DMS53 treated with DMSO at 0.1 percent for 48 hours (cell line): ENCODE data around the gene PANK2.
"Not testable (repeated sequence)": the region's sequence is repeated elsewhere in the genome, so short reads cannot be mapped to it uniquely, and the experiment has no call there.

ENCODE experiments used
- DNase-seq: peaks from one replicate; lab custom pipeline; 2025; ENCODE audit not compliant: unreplicated experiment; lab: John Stamatoyannopoulos, UW

The PANK2 gene

DNA sequence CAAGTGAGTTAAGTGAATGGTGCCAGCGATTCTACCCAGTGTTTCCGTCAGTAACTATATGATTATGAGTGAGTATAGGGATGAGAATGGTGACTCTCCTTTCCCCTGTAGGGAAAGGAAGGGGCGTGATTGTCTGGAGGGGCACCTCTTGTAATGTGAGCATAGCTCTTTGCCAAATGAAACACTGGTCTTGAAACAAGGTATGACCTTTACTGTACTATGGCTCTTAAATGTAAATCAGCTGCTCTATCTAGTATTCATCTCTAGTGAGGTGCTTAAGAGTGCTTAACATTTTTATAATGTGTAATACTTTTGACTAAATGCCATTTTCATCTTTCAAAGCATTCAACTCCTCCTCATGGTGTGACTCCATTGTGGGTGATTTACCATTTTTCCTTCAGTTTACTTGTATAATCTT is 11.0 kb downstream of the PANK2 start:
- no peak for DNase-seq

DNA sequence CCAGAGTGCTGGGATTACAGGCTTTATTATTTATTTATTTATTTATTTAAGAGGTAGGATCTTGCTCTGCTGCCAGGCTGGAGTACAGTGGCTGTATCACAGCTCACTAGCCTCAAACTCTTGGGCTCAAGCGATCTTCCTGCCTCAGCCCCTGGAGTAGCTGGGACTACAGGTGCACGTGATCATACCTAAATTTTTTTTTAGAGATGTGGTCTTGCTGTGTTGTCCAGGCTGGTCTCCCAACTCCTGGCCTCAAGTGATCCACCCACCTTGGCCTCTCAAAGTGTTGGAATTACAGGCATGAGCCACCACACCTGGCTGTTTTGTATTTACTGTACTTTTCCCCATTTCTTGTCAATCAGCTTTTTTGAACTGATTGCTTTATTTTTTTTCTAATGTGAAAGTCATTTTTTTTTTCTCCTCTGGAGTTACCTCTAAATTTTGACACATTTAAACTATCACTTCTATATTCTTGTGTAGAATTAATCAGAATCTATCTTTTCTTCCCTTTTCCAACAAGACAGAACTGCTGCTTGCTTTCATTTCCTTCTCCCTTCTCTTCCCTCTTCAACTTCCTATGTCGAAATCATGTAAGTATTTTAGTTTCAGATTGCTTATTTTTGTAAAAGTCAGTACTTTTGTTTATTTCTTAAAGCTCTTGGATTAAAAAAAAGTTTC is 12.0 kb downstream of the PANK2 start:
- DNase-seq, result no peak

DNA sequence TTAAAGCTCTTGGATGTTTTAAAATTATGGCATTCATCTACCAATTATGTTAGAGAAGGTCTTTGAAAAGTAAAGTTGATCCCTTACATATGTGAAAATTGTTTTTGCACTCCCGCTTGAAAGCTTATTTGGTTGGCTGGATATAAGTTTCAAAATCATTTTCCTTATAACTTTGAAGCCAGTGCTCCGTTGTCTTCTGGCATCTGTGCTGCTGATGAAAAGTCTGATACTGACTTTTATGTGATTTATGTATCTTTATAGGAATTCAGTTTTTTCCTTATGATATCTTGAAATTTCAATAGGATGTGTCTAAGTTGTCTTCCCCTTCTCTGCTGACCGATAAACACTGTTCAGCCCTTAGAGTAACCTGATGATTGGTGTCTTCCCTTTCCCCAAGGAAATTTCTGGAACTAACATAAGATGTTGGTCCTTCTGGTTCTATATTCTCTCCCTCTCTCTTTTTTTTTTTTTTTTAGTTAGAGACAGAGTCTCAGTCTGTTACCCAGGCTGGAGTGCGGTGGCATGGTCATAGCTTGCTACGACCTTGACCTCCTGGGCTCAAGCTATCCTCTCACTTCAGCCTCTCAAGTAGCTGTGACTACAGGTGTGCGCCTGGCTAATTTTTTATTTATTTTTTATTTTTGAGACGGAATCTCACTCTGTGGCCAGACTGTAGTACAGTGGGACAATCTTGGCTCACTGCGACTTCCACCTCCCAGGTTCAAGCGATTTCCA is 12.7 kb downstream of the PANK2 start:
- no peak for DNase-seq

DNA sequence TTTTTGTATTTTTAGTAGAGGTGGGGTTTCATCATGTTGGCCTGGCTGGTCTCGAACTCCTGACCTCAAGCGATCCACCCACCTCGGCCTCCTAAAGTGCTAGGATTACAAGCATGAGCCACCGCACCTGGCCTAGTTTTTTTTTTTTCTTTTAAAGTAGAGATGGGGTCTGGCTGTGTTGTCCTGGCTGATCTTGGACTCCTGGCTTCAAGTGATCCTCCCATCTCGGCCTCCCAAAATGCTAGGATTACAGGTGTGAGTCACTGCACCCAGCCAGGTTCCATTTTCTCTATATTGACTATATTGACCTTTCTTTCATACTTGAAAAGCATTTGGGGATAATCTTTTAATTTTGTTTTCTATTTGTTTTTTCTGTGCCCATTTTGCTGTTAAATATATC is 13.3 kb downstream of the PANK2 start:
- DNase-seq, result no peak

DNA sequence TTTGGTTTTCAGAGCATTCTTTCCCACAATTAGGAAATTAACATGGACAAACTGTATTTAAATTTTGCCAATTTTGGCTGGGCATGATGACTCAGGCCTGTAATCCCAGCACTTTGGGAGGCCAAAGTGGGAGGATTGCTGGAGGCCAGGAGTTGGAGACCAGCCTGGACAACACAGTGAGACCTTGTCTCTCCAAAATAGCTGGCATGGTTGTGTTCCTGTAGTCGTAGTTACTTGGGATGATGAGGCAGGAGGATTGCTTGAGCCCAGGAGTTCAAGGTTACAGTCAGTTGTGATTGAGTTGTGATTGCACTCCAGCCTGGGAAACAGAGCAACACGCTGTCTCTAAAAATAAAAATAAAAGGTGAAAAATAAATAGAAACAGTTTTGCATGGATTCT is 15.0 kb downstream of the PANK2 start:
- DNase-seq, result no peak

DNA sequence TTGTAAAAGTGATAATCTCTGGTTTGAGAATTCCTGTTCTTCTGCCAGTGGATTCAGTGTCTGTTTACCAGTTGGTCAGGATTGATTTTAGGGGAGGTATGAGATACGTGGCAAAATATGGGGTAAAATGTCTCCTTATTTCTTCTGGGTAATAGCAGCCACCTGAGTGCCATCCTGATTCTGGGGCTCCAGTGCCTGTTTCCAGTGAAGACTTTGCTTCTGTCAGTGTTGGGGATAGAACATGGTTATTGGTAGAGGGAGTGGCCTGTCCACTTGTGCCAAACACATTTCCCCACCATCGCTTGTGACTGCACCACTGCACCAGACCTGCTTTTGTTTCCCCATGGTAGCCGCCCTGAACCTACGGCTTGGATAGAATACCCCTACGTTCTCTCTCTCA is 15.7 kb downstream of the PANK2 start:
- no peak for DNase-seq

DNA sequence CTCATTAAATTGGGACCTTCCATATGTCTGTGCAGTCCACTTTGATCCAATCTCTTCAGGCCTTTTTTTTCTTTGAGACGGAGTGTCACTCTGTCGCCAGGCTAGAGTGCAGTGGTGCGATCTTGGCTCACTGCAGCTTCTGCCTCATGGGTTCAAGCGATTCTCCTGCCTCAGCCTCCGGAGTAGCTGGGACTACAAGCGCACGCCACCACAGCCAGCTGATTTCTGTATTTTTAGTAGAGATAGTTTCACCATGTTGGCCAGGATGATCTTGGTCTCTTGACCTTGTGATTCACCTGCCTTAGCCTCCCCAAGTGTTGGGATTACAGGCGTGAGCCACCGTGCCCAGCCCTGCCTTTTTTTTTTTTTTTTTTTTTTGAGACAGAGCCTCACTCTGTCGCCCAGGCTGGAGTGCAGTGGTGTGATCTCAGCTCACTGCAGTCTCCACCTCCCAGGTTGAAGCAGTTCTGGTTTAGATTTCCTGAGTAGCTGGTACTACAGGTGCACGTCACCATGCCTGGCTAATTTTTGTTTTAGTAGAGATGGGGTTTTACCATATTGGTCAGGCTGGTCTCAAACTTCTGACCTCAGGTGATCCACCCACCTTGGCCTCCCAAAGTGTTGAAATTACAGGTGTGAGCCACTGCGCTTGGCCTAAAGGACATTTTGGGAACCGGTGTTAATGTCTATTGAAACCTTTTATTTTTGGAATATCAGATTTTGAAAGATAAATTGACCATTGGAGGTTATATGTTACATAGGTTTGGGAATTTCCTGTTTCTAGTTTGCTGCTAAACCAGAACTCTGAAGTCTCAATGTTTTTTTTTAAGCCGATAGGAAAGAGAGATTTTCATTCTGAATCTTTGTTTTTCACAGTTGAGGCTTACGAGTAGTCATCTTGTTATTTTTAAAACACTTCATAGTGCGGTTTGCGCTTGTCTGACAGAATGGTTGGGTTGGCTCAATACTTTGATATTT is 17.8 kb downstream of the PANK2 start:
- DNase-seq, result not testable (repeated sequence)

DNA sequence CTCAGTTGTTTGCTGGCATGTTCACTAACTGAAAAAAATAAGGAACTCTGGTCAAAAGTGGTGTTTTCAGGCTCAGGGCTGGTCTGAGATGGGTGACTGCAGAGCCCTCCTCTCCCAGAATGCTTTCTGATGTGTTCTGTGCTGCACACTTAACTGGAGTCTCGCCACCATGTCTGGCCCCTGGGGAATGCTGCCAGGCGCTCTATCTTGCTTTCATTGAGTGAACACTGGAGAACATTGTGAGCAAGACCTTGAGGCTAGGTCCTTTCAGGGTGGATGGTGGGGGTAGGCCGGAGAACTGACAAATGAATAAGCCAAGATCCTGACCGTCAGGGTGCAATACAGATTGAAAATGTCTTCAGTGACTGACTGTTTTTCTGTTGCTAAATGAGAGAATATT is 19.5 kb downstream of the PANK2 start:
- no peak for DNase-seq

DNA sequence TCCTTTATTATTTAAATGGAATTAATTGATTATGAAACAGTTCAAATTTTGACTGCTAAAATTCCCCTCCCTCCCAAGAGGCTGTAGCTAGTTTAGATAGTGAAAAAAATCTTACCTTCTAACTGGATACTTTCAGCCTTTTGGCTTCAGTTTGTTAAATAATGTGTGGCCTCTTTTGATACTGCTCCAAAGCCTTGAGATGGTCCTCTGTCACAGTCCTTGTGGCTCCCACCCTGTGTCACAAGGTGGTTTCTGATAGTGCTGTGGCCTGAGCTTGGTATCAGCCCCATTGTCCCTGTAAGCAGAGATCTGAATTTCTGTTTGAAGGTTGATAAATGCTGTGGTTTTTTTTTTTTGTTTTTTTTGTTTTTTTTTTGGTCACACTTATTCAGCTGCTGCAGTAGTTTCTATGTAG is 20.8 kb downstream of the PANK2 start:
- DNase-seq, result no peak

DNA sequence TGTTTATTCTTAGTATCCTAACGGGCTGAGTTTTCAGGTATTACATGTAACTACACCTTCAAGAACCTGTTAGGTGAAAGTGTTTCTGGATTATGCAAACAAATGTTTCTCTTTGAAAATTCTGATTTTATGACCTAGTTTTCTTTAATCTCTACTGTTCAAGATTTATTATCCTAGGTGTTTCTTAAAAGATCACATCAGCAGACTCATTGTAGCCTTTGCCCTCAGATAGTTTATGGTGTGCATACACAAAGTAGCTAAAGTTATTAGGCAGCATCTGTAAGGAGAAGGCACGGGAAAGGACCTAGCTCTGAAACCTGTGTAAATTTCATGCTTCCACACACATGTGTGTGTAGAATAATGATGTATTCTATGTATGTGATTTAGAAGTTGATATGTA is 21.7 kb downstream of the PANK2 start:
- no peak for DNase-seq

DNA sequence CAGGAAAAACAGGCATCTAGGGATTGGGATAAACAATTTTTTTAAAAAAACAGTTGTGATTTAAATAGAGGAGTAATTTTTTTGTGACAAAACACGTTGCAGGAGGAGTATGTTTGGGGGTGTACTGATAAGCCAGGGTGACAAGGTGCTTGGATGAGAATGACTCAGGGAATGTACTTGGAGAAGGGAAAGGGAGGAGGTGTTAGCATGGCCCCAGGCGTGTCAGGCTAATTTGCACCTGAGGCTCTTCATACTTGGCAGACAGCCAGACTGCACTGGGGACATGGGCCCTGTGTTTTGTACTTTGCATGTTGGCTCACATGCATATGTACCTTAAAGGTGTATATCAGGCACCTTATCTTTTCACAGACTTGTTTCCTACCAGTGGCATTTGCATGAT is 22.8 kb downstream of the PANK2 start:
- no peak for DNase-seq

DNA sequence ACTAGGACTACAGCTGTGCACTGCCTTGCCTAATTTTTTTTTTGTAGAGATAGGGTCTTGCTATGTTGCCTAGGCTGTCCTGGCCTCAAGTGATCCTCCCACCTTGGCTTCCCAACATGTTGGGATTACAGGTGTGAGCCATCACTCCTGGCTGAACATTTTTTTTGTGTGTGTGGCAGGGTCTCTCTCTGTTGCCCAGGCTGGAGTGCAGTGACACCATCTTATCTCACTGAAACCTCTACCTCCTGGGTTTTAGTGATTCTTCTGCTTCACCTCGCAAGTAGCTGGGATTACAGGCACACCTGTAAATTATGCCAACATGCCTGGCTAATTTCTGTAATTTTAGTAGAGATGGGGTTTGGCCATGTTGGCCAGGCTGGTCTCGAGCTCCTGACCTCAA is 25.3 kb downstream of the PANK2 start:
- DNase-seq, result no peak

DNA sequence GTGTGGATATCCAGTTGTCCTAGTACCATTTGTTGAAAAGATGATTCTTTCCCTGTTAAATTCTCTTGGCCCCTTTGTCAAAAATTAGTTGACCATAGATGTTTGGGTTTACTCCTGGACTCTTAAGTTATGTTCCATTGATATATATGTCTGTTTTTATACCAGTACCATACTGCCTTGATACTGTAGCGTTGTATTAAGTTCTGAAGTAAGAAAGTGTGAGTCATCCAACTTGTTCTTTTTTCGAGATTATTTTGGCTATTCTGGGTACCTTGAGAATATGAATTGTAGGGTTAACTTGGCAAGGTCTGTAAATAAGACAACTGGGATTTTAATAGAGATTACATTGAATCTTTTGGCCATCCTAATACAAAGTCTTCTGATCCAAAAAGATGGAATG is 26.5 kb downstream of the PANK2 start:
- no peak for DNase-seq

DNA sequence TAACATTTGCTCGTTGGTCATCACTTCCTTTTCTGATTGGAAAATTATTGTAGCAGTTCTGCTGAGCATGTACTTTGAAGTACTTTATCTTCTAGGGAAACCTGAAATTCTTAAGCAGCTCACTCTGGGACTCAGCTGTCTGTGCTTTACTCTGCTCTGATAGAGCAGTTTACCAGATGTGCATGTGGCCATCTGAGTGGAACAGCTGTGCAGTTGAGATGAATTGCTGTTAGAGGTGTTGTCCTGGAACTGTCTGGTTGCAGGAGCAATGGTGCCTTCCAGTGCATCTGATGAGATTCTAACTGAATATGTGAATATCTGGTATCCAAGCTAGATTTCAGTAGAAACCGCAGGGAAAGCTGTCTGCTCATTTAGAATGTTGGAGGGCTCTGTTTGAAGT is 27.2 kb downstream of the PANK2 start:
- DNase-seq, result no peak

DNA sequence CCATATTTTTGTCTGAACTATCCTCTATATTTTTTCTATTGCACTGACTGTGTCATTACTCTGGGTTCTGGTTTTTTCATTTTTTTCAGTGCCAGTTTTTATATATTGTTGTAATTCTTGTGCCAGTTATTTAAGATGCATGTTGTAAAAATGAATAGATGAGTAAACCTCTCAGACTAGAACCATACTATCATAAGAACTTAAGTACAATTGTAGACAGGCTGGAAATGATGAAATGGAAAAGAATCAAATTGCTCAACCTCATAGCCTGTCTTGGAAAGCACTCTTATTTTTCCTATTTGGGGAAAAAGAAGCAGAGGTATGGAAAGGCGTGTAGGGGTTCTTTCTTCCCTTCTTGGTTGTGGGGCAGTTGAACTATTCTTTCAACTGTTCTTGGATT is 30.2 kb downstream of the PANK2 start:
- no peak for DNase-seq

DNA sequence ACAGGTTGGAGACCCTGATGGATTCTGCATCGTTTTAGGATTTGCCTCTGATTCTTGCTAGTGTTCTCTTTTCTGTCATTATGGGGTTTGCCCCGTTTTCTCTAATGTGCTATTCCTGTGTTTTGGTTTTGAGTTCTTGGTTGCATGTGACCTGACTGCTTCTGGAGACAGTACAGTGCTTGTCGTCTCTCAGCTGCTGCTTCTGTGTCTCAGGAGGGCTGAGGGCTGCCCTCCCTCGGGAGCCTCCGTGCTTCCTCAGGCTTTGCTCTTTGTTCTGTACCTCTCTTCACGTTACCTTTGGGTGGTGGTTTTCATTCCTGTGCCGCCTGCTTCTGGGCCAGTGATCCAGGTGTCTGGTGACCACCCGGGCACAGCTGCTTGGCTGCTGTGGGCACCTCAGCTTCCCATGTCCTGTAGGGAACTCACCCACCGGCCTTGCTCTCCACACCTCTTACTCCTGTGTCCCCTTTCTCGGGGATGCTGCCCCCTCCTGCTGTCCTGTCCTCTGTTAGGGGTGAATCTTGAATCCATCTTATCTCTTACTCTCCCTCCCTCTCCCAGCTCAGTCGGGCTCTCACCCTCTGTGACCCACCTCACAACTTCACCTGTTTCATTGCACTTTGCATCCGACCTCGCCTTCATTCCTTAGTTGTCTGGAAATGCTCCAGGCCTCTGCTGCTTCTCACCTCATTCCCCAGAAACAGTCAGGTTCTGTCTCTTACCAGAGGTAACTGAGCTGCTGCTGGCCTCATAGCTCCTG is 33.2 kb downstream of the PANK2 start:
- no peak for DNase-seq

DNA sequence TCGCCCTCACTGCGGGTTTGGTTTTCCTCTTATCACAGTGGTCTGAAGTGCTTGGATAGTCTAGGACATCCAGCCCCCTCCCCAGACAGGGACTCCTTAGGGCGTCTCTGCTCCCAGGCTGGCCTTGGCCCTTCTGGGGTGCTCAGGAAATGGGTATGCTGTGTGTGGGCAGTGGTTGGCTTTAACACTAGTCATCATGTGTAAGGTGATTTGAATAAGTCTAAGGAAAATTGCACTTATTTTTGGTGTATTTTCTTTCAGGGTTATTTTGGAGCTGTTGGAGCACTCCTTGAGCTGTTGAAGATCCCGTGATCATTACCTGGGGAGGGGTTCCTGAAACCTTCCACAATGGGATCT is 33.8 kb downstream of the PANK2 start:
- DNase-seq, result no peak

DNA sequence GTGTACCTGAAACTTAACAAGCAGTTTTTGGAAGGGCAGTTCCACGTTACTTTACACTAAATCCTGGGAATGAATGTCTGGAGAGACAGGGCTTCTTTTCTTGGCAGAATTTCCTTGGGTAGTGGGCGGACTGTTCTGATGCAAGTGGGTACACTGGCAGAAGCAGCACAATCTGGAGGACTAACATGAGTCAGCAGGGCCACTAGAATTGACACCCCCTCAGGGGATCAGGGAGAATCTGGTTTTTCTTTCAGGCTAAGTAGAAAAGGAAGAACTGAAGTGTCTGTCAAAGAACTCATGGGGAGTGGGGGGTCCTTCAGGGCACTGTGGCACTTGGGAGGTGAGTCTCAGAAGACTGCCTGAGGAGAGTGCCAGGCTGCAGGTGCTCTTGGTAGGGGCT is 34.6 kb downstream of the PANK2 start:
- no peak for DNase-seq

DNA sequence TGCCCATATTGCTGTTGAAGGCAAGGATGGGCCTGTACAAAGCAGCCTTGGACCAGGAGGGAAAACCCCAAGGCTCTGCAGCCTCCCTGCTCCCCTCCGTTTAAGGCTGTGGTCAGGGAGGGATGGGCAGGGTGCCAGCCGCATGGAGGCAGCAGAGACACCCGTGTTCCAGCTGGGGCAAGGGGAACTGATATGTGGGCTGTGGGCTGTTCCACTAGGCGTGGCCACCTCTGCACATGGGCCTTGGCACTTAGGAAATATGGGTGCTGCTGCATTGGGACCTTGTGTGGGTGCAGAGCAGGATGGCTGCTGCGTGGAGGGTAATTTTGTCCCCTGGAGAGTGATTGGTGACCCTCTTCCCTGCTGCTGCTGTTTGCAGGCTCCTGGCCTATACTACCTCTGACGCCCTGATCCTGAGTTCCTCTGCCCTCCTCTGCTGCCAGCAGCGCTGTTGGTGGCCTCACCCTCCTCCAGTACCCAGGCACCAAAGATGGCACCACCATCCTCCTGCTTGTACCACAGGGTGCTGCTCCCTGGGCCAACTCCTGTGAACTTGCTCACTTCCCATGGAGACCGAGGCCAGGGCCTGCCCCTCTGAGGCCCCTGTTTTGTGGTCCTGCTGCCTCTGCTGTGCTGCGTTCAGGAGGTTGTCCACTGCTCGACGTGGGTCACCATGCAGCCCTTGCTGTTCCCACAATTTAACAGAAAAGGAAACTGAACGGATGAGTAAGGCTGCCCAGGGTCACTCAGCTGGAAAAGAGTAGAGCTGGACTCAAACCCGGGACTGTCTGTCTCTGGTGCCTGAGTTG is 35.3 kb downstream of the PANK2 start:
- no peak for DNase-seq

DNA sequence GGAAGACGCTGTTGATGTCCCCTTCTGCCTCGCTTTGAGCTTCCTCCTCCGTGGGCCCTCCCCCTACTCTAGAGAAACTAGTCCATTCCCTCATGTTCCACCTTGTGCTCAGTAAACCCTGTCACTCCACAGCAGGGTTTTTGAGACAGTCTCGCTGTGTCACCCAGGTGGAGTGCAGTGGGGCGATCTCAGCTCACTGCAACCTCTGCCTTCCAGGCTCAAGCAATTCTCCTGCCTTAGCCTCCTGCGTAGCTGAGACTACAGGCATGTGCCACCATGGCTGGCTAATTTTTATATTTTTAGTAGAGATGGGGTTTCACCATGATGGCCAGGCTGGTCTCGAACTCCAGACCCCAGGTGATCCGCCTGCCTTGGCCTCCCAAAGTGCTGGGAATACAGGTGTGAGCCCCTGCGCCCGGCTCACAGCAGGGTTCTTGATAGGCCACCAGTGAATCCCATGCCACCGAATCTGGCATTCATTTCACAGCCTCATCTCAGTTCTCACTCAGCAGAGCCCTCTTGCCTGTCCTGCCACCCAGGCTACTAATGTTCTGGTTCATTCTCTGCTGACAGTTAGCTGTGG is 36.0 kb downstream of the PANK2 start:
- no peak for DNase-seq
